MCF 10A (cell line): ENCODE results near the gene SERPINB6. TPM values are rescaled to one million over a fixed set of nuclear protein-coding genes. Genes with fewer than 3 reads are reported as not detected.
"Not testable (repeated sequence)": the region's sequence is repeated elsewhere in the genome, so short reads cannot be mapped to it uniquely, and the experiment has no call there.

Experiments
- BruUV-seq: library from RNA; stranded (reverse); fragments of 400-500 nt; replicated peaks from 2 replicates; lab custom pipeline; 2021; lab: Mats Ljungman, UMichigan
- CTCF ChIA-PET: fragments of 300-600 bp; sonication (Branson Sonifier 250); formaldehyde crosslinking; extraction: SDS; loops from one replicate; lab custom pipeline; 2021; ENCODE audit warnings: antibody characterized with exemption, inconsistent platforms; lab: Yijun Ruan, JAX
- POLR2A ChIA-PET: fragments of 300-600, 350-650 bp; sonication (Branson Sonifier 250); formaldehyde crosslinking; extraction: SDS; loops from one replicate; lab custom pipeline; 2020; ENCODE audit warnings: antibody characterized with exemption, inconsistent platforms; lab: Yijun Ruan, JAX
- DNase-seq: peaks from one replicate; pipeline ENCODE4 v3.0.0-alpha.2; 2018; ENCODE audit not compliant: unreplicated experiment
- H3K27ac Mint-ChIP-seq: one replicate; pipeline ENCODE4 v1.8.0; 2022; ENCODE audit warnings: mild to moderate bottlenecking, low read depth, mixed read lengths; ENCODE audit not compliant: unreplicated experiment
- H3K27me3 Mint-ChIP-seq: one replicate; pipeline ENCODE4 v1.8.0; 2022; ENCODE audit warnings: mixed read lengths; ENCODE audit not compliant: insufficient read depth, unreplicated experiment
- H3K36me3 Mint-ChIP-seq: one replicate; pipeline ENCODE4 v1.8.0; 2022; ENCODE audit warnings: mild to moderate bottlenecking, moderate library complexity, mixed read lengths; ENCODE audit not compliant: insufficient read depth, unreplicated experiment
- H3K4me1 Mint-ChIP-seq: one replicate; pipeline ENCODE4 v1.8.0; 2022; ENCODE audit warnings: mixed read lengths; ENCODE audit not compliant: insufficient read depth, unreplicated experiment
- H3K4me3 Mint-ChIP-seq: one replicate; pipeline ENCODE4 v1.8.0; 2022; ENCODE audit warnings: mild to moderate bottlenecking, moderate library complexity, mixed read lengths; ENCODE audit not compliant: unreplicated experiment
- H3K9me3 Mint-ChIP-seq: one replicate; pipeline ENCODE4 v1.8.0; 2022; ENCODE audit warnings: mixed read lengths; ENCODE audit not compliant: unreplicated experiment
- CTCF ChIP-seq: fragments of 200-600 bp; IDR thresholded peaks from one replicate; pipeline ENCODE4 v1.8.0; 2022; ENCODE audit warnings: antibody characterized with exemption, mild to moderate bottlenecking; ENCODE audit not compliant: unreplicated experiment
- intact Hi-C: fragments of 100-400 bp; cut with micrococcal nuclease; formaldehyde crosslinking; loops from 2 replicates; pipeline ENCODE4 v1.14.1; 2022
- total RNA-seq: library from RNA; stranded (reverse); gene quantifications from 2 replicates; pipeline ENCODE4 v1.2.3, GENCODE V29; 2022

The SERPINB6 gene
- total RNA-seq, 1 experiment from 2014 or later: 75.6 TPM

- peaks cover 21% of the 10 kb centered on the region for H3K36me3 Mint-ChIP-seq
- H3K9me3 Mint-ChIP-seq: no peaks in the 10 kb centered on the region
- H3K27me3 Mint-ChIP-seq: no peaks in the 10 kb centered on the region
- H3K27ac Mint-ChIP-seq: no peak overlapping the region
- H3K4me1 Mint-ChIP-seq: peaks cover 9% of the 10 kb centered on the region
- CTCF ChIA-PET: interaction anchor here (1.0 to 1.2 kb wide), 2 partner anchors 8 to 47 kb away, joined by 4 read pairs; no protein-coding TSS in a partner anchor
- TF ChIP-seq CTCF: no peak
- no TSS peak for BruUV-seq
- no peak for DNase-seq
- no peak overlapping the region for H3K4me3 Mint-ChIP-seq
- intact Hi-C loops: no loop called here
- POLR2A ChIA-PET: interaction anchor here (1.2 kb wide), 1 partner anchor 15 kb away, joined by 3 read pairs; no protein-coding TSS in a partner anchor
Observed at GRCh38 chr6:3009930-3010329, 38.6 kb upstream of the SERPINB6 start.

GRCh38 chr6:3008712-3009265 is 37.4 kb upstream of the SERPINB6 start:
- H3K27me3 Mint-ChIP-seq, BruUV-seq, DNase-seq, H3K27ac Mint-ChIP-seq, H3K4me1 Mint-ChIP-seq, intact Hi-C loops, H3K9me3 Mint-ChIP-seq, POLR2A ChIA-PET, CTCF ChIA-PET, H3K4me3 Mint-ChIP-seq: not testable (repeated sequence)
- peaks cover 19% of the 10 kb centered on the region for H3K36me3 Mint-ChIP-seq

GRCh38 chr6:3007571-3007970 is 36.2 kb upstream of the SERPINB6 start:
- POLR2A ChIA-PET: no interaction called here
- TF ChIP-seq CTCF: no peak
- Mint-ChIP-seq H3K27me3 (no peaks in the 10 kb centered on the region), H3K4me1 (no peaks in the 10 kb centered on the region), H3K4me3 (no peak overlapping the region), H3K9me3 (no peaks in the 10 kb centered on the region), H3K27ac (no peak overlapping the region), H3K36me3 (peaks cover 10% of the 10 kb centered on the region)
- no TSS peak for BruUV-seq
- DNase-seq: no peak
- CTCF ChIA-PET: interaction anchor here (1.0 kb wide), 1 partner anchor 18 kb away, joined by 3 read pairs; no protein-coding TSS in a partner anchor
- intact Hi-C loops: no loop called here

- BruUV-seq: no TSS peak
- H3K4me1 Mint-ChIP-seq: peaks cover 6% of the 10 kb centered on the region
Observed at GRCh38 chr6:3006476-3006875, 35.1 kb upstream of the SERPINB6 start.

More at GRCh38 chr6:3006476-3006875, 35.1 kb upstream of the SERPINB6 start:
- H3K27me3 Mint-ChIP-seq: no peaks in the 10 kb centered on the region
- POLR2A ChIA-PET: no interaction called here
- peaks cover 10% of the 10 kb centered on the region for H3K36me3 Mint-ChIP-seq
- intact Hi-C loops: no loop called here
- no peak for TF ChIP-seq CTCF
- no peak for DNase-seq
- H3K4me3 Mint-ChIP-seq: no peak overlapping the region
- no peaks in the 10 kb centered on the region for H3K9me3 Mint-ChIP-seq
- CTCF ChIA-PET: no interaction called here
- no peak overlapping the region for H3K27ac Mint-ChIP-seq
